H1 (cell line): Measurements from ENCODE around the gene FAM184B. TPM values are rescaled to one million over a fixed set of nuclear protein-coding genes. Genes with fewer than 3 reads are reported as not detected.

Experiments used
- BRCA1 ChIP-seq: IDR thresholded peaks from 2 replicates; pipeline ENCODE4 v1.6.1; 2012; ENCODE audit warnings: low read depth, low read length, improper control_type of control experiment
- NRF1 ChIP-seq: IDR thresholded peaks from 2 replicates; pipeline ENCODE4 v1.6.1; 2011; ENCODE audit warnings: mild to moderate bottlenecking, low read depth, low read length, improper control_type of control experiment
- polyA plus RNA-seq, 7 experiments: library from polyadenylated mRNA; depleted of rRNA in 3 of 7; stranded (reverse) in 5 of 7; unstranded in 2 of 7; fragments of >200 nt in 5 of 7; fragments of 200-250 nt in 2 of 7; gene quantifications; 1 replicate in 5 of 7; 2 replicates in 1 of 7; 4 replicates in 1 of 7; pipeline versions ENCODE4 v1.2.1 to v1.2.3, GENCODE V29; 2011 to 2013; ENCODE audit warnings: missing spikeins in 2 of 7, mixed read lengths in 2 of 7
- total RNA-seq: library from RNA; stranded (reverse); fragmentation: NEBNext Ultra II Directional; extraction: Animal tissue kit (Norgen Biotek cat#: 25700); gene quantifications from 2 replicates; pipeline ENCODE4 v1.2.1, GENCODE V29; 2021
- TF ChIP-seq, protein P1 (sequence below): fragments of 300-600 bp; sonication (generic); IDR thresholded peaks from 2 replicates; pipeline ENCODE4 v1.7.1; 2012; ENCODE audit warnings: low read length, moderate library complexity, mild to moderate bottlenecking, inconsistent platforms; ENCODE audit not compliant: insufficient replicate concordance

Gene FAM184B
- total and polyA plus RNA-seq, 2 of the 8 experiments (the other 6 are each of a cell fraction or from before 2014, with no cell fraction given): 0.05 to 0.39 TPM

DNA sequence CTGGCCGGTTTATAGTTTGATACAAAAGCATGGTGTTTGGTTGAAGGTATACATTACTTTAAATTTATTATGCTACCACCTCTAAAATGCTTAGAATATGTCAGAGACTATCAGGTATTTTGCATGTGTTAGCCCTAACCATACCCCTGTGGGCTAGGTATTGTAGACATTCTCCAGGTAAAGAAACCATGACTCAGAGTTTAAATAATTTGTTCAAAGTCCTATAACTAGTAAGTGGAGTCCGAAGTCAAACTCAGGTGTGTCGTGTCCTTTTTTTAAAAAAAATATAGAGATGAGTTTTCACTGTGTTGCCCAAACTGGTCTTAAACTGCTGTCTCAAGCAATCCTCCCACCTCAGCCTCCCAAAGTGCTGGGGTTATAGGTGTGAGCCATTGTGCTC lies 192.1 kb downstream of the FAM184B start (continued):
- TF ChIP-seq, protein P1, sequence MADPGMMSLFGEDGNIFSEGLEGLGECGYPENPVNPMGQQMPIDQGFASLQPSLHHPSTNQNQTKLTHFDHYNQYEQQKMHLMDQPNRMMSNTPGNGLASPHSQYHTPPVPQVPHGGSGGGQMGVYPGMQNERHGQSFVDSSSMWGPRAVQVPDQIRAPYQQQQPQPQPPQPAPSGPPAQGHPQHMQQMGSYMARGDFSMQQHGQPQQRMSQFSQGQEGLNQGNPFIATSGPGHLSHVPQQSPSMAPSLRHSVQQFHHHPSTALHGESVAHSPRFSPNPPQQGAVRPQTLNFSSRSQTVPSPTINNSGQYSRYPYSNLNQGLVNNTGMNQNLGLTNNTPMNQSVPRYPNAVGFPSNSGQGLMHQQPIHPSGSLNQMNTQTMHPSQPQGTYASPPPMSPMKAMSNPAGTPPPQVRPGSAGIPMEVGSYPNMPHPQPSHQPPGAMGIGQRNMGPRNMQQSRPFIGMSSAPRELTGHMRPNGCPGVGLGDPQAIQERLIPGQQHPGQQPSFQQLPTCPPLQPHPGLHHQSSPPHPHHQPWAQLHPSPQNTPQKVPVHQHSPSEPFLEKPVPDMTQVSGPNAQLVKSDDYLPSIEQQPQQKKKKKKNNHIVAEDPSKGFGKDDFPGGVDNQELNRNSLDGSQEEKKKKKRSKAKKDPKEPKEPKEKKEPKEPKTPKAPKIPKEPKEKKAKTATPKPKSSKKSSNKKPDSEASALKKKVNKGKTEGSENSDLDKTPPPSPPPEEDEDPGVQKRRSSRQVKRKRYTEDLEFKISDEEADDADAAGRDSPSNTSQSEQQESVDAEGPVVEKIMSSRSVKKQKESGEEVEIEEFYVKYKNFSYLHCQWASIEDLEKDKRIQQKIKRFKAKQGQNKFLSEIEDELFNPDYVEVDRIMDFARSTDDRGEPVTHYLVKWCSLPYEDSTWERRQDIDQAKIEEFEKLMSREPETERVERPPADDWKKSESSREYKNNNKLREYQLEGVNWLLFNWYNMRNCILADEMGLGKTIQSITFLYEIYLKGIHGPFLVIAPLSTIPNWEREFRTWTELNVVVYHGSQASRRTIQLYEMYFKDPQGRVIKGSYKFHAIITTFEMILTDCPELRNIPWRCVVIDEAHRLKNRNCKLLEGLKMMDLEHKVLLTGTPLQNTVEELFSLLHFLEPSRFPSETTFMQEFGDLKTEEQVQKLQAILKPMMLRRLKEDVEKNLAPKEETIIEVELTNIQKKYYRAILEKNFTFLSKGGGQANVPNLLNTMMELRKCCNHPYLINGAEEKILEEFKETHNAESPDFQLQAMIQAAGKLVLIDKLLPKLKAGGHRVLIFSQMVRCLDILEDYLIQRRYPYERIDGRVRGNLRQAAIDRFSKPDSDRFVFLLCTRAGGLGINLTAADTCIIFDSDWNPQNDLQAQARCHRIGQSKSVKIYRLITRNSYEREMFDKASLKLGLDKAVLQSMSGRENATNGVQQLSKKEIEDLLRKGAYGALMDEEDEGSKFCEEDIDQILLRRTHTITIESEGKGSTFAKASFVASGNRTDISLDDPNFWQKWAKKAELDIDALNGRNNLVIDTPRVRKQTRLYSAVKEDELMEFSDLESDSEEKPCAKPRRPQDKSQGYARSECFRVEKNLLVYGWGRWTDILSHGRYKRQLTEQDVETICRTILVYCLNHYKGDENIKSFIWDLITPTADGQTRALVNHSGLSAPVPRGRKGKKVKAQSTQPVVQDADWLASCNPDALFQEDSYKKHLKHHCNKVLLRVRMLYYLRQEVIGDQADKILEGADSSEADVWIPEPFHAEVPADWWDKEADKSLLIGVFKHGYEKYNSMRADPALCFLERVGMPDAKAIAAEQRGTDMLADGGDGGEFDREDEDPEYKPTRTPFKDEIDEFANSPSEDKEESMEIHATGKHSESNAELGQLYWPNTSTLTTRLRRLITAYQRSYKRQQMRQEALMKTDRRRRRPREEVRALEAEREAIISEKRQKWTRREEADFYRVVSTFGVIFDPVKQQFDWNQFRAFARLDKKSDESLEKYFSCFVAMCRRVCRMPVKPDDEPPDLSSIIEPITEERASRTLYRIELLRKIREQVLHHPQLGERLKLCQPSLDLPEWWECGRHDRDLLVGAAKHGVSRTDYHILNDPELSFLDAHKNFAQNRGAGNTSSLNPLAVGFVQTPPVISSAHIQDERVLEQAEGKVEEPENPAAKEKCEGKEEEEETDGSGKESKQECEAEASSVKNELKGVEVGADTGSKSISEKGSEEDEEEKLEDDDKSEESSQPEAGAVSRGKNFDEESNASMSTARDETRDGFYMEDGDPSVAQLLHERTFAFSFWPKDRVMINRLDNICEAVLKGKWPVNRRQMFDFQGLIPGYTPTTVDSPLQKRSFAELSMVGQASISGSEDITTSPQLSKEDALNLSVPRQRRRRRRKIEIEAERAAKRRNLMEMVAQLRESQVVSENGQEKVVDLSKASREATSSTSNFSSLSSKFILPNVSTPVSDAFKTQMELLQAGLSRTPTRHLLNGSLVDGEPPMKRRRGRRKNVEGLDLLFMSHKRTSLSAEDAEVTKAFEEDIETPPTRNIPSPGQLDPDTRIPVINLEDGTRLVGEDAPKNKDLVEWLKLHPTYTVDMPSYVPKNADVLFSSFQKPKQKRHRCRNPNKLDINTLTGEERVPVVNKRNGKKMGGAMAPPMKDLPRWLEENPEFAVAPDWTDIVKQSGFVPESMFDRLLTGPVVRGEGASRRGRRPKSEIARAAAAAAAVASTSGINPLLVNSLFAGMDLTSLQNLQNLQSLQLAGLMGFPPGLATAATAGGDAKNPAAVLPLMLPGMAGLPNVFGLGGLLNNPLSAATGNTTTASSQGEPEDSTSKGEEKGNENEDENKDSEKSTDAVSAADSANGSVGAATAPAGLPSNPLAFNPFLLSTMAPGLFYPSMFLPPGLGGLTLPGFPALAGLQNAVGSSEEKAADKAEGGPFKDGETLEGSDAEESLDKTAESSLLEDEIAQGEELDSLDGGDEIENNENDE: no peak
- TF ChIP-seq NRF1 (no peak), BRCA1 (no peak)
